ENCODE data around the gene BEGAIN. TPM values are rescaled to one million over a fixed set of nuclear protein-coding genes. Genes with fewer than 3 reads are reported as not detected.

BEGAIN gene
- total and polyA plus RNA-seq, 2 donors (not counting 3 experiments of a cell fraction or from before 2014, with no cell fraction given), result 0.49 TPM; not detected in 1

DNA sequence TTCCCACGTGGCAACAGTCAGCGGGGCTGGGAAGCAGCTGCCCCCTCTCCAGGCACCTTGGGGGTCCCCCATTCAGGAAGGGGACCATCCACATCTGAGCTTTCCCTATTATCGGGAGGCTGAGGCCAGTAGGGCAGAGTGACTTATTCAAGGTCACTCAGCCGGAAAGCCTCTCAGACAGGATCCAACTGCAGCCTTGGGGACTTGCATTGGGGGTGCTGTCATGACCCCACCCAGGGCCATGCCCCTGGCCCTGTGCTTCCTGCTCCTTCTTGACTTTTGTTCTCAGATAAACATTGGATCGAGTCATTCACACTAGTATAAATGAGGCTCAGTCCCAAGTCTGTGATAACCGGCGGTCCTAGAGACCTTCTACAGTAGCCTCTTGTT, 12.6 kb downstream of the BEGAIN start:
- Histone ChIP-seq H3K9ac (replicated peaks; ENCODE audit: extremely low read depth, insufficient read depth, low read length) (no peak overlapping the region), H3K79me2 (ENCODE audit: control insufficient read depth, insufficient read depth, low read length) (no peaks in the 10 kb centered on the region), H3K9me3 (replicated peaks; ENCODE audit: control insufficient read depth, insufficient read depth, low read length) (no peaks in the 10 kb centered on the region), H3K9me1 (replicated peaks; ENCODE audit: control insufficient read depth, extremely low read depth, insufficient read depth, low read length) (no peaks in the 10 kb centered on the region), H3K4me2 (ENCODE audit: insufficient read depth, low read length) (no peak overlapping the region), H4K20me1 (replicated peaks; ENCODE audit: control insufficient read depth, extremely low read depth, insufficient read depth, low read length) (no peaks in the 10 kb centered on the region), H3K27ac (ENCODE audit: insufficient read depth, low read depth, low read length) (no peak overlapping the region), H2AFZ (ENCODE audit: low read depth, low read length) (no peak overlapping the region), H3K4me1 (ENCODE audit: control insufficient read depth, extremely low read depth, insufficient read depth, low read length) (no peaks in the 10 kb centered on the region), H3K27me3 (ENCODE audit: control insufficient read depth in 2 of 2, insufficient read depth in 2 of 2, low read length in 2 of 2) (peaks cover 6 to 12% of the 10 kb centered on the region in 2 experiments), H3K36me3 (ENCODE audit: control insufficient read depth in 2 of 2, extremely low read depth in 1 of 2, insufficient read depth in 2 of 2, low read length in 2 of 2) (no peaks in the 10 kb centered on the region), H3K4me3 (replicated peaks in 1 of 3; ENCODE audit: insufficient read depth in 1 of 3, low read depth in 1 of 3, low read length in 3 of 3) (no peak overlapping the region)
- no TSS peak for BruUV-seq (replicated peaks)
- ChIA-PET CTCF (interaction anchor here (0.6 to 1.0 kb wide), 2 partner anchors 30 to 1181 kb away, joined by 3 read pairs; no protein-coding TSS in a partner anchor), POLR2A (no interaction called here)
- dilution Hi-C loops (cut with MboI; ENCODE audit: extremely low pct_ligation_motif_present, low sequenced_read_pairs), result no loop called here
- TF ChIP-seq MYC (IDR thresholded peaks at IDR 0.05; ENCODE audit: low read depth, low read length) (no peak), POLR2AphosphoS5 (IDR thresholded peaks at IDR 0.05; ENCODE audit: insufficient read depth, low read depth, low read length) (no peak), POLR2A (IDR thresholded peaks at IDR 0.05; ENCODE audit: low read depth, low read length) (no peak), GATA2 (IDR thresholded peaks at IDR 0.05; ENCODE audit: insufficient read depth, insufficient read length, low read depth, low read length) (no peak), FOS (IDR thresholded peaks at IDR 0.05; ENCODE audit: borderline replicate concordance, insufficient read depth, low read length) (no peak), EZH2 (IDR thresholded peaks at IDR 0.05; ENCODE audit: borderline replicate concordance, low read depth, low read length, severe bottlenecking) (no peak), JUN (IDR thresholded peaks at IDR 0.05; ENCODE audit: borderline replicate concordance, insufficient read depth, insufficient read length, low read depth) (no peak)
- TF ChIP-seq, protein P1, sequence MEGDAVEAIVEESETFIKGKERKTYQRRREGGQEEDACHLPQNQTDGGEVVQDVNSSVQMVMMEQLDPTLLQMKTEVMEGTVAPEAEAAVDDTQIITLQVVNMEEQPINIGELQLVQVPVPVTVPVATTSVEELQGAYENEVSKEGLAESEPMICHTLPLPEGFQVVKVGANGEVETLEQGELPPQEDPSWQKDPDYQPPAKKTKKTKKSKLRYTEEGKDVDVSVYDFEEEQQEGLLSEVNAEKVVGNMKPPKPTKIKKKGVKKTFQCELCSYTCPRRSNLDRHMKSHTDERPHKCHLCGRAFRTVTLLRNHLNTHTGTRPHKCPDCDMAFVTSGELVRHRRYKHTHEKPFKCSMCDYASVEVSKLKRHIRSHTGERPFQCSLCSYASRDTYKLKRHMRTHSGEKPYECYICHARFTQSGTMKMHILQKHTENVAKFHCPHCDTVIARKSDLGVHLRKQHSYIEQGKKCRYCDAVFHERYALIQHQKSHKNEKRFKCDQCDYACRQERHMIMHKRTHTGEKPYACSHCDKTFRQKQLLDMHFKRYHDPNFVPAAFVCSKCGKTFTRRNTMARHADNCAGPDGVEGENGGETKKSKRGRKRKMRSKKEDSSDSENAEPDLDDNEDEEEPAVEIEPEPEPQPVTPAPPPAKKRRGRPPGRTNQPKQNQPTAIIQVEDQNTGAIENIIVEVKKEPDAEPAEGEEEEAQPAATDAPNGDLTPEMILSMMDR (IDR thresholded peaks at IDR 0.05; ENCODE audit: extremely low read depth in 1 of 2, insufficient read depth in 1 of 2, low read depth in 1 of 2, low read length in 2 of 2), result no peak
- TF ChIP-seq, protein P2, sequence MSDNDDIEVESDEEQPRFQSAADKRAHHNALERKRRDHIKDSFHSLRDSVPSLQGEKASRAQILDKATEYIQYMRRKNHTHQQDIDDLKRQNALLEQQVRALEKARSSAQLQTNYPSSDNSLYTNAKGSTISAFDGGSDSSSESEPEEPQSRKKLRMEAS (IDR thresholded peaks at IDR 0.05; ENCODE audit: insufficient read depth, insufficient read length), result no peak
- no peak for FAIRE-seq
- intact Hi-C loops (cut with micrococcal nuclease), result no loop called here
- no peak for DNase-seq (ENCODE audit: low read depth, low spot score)
